Neural cell (in vitro differentiated cells): ENCODE results near the gene SFXN3.

Experiments
- EP300 ChIP-seq: fragments of 450-650 bp; conservative IDR thresholded peaks from 2 replicates; pipeline ENCODE4 v1.6.1; 2014; ENCODE audit warnings: antibody characterized with exemption, mild to moderate bottlenecking, moderate library complexity; ENCODE audit not compliant: poor library complexity, severe bottlenecking
- TF ChIP-seq, protein P1 (sequence below): fragments of 450-650 bp; IDR thresholded peaks from 2 replicates; pipeline ENCODE4 v1.5.1; 2014; ENCODE audit warnings: antibody characterized with exemption, mild to moderate bottlenecking, moderate library complexity; ENCODE audit not compliant: poor library complexity, severe bottlenecking
- TF ChIP-seq, protein P2 (sequence below): IDR thresholded peaks from 2 replicates; pipeline ENCODE4 v1.6.1; 2012; ENCODE audit warnings: borderline replicate concordance

DNA sequence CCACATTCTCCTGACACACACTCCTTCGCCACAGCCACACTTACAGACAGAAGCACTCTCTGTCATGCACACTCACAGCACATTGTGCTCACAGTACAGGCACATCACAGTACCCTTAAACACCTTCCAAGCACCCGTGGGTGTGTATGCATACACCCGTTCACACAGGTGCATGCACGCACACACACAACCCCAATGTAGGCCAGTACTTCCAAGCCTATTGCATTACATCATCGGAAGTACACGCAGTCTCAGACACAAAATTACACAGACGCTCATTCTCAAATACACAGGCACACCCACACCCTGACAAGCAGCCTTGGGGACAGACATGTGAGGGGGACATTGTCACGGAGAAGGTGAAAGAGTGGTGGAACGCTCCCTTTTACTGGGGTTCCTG lies 41.9 kb downstream of the SFXN3 start:
- no peak for TF ChIP-seq EP300
- TF ChIP-seq, protein P1, sequence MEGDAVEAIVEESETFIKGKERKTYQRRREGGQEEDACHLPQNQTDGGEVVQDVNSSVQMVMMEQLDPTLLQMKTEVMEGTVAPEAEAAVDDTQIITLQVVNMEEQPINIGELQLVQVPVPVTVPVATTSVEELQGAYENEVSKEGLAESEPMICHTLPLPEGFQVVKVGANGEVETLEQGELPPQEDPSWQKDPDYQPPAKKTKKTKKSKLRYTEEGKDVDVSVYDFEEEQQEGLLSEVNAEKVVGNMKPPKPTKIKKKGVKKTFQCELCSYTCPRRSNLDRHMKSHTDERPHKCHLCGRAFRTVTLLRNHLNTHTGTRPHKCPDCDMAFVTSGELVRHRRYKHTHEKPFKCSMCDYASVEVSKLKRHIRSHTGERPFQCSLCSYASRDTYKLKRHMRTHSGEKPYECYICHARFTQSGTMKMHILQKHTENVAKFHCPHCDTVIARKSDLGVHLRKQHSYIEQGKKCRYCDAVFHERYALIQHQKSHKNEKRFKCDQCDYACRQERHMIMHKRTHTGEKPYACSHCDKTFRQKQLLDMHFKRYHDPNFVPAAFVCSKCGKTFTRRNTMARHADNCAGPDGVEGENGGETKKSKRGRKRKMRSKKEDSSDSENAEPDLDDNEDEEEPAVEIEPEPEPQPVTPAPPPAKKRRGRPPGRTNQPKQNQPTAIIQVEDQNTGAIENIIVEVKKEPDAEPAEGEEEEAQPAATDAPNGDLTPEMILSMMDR: no peak
- TF ChIP-seq, protein P2, sequence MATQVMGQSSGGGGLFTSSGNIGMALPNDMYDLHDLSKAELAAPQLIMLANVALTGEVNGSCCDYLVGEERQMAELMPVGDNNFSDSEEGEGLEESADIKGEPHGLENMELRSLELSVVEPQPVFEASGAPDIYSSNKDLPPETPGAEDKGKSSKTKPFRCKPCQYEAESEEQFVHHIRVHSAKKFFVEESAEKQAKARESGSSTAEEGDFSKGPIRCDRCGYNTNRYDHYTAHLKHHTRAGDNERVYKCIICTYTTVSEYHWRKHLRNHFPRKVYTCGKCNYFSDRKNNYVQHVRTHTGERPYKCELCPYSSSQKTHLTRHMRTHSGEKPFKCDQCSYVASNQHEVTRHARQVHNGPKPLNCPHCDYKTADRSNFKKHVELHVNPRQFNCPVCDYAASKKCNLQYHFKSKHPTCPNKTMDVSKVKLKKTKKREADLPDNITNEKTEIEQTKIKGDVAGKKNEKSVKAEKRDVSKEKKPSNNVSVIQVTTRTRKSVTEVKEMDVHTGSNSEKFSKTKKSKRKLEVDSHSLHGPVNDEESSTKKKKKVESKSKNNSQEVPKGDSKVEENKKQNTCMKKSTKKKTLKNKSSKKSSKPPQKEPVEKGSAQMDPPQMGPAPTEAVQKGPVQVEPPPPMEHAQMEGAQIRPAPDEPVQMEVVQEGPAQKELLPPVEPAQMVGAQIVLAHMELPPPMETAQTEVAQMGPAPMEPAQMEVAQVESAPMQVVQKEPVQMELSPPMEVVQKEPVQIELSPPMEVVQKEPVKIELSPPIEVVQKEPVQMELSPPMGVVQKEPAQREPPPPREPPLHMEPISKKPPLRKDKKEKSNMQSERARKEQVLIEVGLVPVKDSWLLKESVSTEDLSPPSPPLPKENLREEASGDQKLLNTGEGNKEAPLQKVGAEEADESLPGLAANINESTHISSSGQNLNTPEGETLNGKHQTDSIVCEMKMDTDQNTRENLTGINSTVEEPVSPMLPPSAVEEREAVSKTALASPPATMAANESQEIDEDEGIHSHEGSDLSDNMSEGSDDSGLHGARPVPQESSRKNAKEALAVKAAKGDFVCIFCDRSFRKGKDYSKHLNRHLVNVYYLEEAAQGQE: no peak
